HG03469 (cell line): ENCODE data around the gene C11orf91.
"Not testable (repeated sequence)": the region's sequence is repeated elsewhere in the genome, so short reads cannot be mapped to it uniquely, and the experiment has no call there.

Experiments
- ATAC-seq: cut with Tn5 transposase; IDR thresholded peaks from one replicate; pipeline ENCODE4 v1.9.1; 2021; ENCODE audit warnings: mild to moderate bottlenecking, moderate library complexity, moderate number of reproducible peaks; ENCODE audit not compliant: unreplicated experiment

C11orf91 gene

GRCh38 chr11:33722590-33723234, 22.1 kb upstream of the C11orf91 start:
- peak; percentile 71 for ATAC-seq

DNA sequence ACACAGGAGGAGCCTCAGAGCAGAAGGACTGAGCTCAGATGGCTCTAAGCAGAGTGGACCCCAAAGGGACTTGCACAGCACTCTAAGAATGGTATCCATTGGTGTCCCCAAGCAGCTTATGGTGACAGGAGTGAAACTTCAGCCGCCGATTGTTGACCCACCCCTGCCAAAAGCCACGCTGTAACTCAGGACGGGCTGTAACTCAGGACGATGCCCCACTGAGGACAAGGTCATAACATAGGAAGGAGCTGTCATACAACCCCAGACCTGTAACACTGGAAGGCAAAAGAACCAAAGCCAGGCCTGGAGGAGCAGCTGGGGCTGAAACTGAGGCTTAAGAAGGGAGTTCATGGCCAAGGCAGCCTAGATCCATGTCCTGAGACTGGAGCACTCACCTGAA, 21.4 kb upstream of the C11orf91 start:
- ATAC-seq = no peak

- no peak for ATAC-seq
Measured at GRCh38 chr11:33721426-33721825, 20.8 kb upstream of the C11orf91 start.

- ATAC-seq = no peak
Measured at GRCh38 chr11:33719587-33719986, 19.0 kb upstream of the C11orf91 start.

DNA sequence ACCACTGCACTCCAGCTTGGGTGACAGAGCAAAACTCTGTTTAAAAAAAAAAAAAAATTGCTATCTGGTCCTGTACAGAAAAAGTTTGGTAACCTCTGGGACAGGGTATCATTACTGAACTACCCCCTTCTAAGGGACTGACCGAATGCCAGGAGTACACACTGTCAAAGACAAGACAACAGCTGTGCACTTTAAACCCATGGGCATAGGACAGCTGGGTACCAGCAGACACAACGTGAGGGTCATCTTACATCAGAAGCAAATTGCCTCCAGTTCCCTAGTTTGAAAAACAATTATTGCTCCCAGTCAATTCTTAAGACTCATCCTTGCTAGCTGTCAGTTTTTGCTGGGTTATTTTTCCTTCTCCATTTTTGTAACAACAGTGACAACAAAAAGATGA, 17.8 kb upstream of the C11orf91 start:
- no peak for ATAC-seq

DNA sequence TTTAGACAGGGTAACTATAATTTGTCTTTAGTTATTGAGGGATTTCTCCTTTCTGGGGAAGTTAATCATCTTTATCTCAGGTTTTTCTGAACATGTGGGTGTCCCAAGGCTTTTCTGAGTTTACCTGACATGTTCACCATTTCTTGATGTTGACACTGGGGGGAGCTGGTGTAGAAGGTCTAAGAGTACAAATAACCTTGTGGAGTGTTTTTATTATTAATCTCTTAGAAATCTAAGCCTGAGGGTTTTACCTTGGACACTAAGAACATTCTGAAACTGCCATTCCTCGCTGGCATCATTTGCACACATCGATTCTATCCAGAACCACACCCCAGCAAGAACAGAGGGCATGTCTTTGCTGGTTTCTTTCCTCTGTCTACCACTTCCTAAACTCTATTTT, 15.6 kb upstream of the C11orf91 start:
- no peak for ATAC-seq

GRCh38 chr11:33713856-33714398, 13.3 kb upstream of the C11orf91 start:
- ATAC-seq = no peak

DNA sequence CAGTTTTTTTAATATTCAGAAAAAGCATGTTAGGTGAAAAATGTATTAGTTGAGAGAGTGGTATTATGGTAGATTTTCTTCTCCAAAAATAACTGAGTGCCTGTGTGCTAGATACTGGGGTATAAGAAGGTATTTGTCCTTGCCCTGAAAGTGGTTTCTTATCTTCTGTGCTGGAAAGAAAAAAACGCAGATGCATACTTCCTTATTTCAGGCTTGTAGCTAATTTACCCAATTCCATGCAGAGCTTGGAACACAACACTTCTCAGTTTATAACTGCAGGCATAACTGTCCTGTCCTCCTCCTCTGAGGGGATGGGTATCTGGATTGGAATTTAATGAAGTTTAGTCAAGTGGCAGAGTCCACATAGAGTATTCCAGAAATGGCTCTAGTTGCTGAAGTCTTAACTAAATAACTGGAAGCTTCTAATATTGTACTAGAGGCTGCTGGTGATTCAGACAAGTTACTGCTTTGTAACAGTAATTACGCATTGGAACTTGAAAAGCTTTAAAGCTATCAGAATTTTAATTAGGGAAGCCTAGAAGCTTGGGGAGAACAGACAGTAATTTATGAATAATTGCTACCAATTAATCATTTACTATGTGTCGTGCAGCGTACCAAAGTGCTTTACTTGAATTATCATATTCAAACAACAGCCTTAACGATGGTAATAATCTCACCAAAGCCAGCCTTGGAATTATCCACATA, 12.7 kb upstream of the C11orf91 start:
- ATAC-seq = no peak

DNA sequence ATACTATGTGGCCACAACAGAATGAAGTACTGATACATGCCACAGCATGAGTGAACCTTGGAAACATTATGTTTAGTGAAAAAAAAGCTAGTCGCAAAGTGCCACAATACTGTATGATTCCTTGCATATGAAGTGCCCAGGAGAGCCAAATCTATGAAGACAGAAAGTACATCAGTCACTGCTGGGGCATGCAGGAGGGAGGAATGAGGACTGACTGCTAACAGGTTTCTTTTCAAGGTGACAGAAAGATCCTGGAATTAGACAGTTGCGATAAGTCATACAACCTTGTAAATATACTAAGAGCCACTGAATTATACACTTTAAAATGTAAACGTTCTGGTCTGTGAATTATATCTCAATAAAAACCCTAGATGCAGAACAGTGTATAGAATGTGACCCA, 11.8 kb upstream of the C11orf91 start:
- no peak for ATAC-seq

- no peak for ATAC-seq
Measured at GRCh38 chr11:33709466-33709865, 8.8 kb upstream of the C11orf91 start.

DNA sequence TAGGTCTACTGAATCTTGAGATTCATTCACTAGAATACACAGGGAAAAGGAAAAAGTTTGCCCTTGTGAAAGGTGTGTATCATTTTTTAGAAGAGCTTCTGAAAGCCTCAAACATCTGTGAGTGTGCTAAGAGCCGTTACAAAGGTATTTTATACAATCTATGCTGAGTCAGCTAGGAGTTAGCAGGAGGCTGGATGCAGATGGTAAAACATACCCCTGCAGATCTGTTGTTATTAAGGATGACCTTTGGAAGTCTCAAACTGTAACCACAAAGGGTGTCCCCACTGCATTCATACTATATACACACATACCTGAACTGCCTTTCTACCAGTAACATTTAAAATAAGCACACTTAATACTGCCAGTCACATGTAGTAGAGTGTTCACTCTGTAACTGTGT, 8.4 kb upstream of the C11orf91 start:
- ATAC-seq = no peak

DNA sequence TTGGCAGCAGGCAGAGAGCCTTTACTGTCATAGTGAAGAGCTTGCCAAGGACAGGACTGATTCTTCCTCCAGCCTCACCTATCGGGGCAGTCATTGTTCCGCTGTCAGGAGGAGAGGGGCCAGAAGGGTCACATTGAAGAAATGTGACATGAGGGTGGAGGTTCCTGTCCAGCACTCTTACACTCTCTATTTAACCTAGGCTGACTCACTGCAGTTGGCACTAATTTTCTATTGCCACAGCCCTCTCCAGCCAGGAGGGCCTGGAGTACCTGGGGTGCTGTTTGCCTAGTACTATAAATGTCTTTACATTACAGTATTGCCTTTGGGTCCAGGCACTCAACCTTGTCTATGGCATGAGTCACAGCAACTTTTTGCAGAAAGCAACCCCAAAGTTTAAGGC, 7.2 kb upstream of the C11orf91 start:
- ATAC-seq = not testable (repeated sequence)

- ATAC-seq = no peak
Measured at GRCh38 chr11:33706966-33707365, 6.3 kb upstream of the C11orf91 start.

- no peak for ATAC-seq
Measured at GRCh38 chr11:33706546-33706945, 5.9 kb upstream of the C11orf91 start.

GRCh38 chr11:33704240-33705002, 3.8 kb upstream of the C11orf91 start:
- no peak for ATAC-seq

DNA sequence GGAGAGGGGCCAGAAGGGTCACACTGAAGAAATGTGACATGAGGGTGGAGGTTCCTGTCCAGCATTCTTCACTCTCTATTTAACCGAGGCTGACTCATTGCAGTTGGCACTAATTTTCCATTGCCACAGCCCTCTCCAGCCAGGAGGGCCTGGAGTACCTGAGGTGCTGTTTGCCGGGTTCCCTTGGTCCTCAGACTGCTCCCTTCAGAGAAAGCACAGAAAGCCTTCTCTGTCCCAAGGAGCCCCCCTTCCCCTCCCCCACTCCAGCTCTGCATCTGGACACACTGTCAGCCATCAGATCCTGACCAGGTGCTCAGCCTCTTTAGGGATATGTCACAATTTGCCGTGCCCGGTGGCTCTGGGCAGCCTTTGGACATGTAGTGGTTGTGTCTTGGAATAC, 3.2 kb upstream of the C11orf91 start:
- no peak for ATAC-seq

GRCh38 chr11:33703234-33703633, 2.6 kb upstream of the C11orf91 start:
- ATAC-seq = no peak

DNA sequence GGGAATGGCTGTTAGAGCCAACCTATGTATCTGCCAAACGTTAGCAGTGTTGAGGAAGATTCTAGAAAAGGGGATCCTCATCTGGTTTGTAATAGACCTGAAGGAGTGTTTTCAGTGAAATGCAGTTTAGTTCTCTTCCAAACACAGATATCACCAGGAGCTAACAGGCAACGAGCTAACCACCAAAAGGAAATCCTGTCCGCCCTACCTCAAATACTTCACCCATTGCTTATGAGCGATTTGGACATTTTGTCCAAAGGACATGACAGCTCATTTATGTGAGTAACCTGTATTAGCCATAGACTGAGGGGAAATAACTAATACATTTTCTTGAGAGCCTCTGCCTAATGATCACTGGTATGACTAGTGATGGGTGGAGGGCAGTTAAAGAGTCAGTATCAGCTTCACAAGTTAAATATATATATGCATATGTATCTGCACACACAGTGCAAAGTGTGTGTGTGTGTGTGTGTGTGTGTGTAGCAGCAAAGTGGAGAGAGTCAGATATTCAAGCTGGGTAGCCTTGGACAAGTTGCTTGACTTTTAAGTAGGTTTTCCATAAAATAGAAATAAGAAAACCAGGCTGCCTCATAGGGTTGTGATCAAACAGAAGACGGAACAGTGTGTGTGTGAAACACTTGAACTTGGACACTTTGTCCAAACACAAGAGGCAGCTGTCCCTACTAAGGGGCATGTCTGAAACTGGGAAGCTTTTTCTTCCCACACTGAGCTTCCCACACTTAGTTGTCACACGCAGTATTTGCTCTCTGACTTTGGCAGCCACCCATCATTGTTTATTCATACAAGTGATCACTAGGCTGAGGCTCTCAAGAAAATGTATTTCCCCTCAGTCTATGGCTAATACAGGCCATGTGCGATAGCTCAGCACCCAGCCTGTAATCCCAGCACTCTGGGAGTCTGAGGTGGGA, 940 bp upstream of the C11orf91 start:
- no peak for ATAC-seq

DNA sequence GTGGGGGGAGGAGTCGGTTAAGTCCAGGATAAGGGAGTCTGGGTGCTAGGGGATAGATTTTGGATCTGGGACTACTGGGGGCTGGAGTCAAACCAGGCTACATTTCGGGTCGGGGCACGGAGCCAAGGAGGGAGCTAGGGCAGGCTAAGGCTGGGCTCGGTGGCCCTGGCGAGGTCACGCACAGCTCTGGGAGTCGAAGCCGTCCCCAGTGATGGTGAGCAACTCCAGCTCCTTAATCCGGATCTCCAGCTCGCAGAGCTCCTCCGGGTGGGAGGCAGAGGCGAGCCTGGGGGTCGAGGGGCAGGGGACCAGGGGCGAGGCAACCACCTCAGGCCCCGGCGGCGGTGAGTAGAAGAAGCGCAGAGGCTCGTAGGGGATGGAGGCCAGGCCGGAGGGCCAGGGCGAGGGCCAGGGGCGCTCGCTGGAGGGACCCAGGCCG, 544 bp downstream of the C11orf91 start:
- no peak for ATAC-seq

GRCh38 chr11:33699515-33700062, 1.0 kb downstream of the C11orf91 start:
- no peak for ATAC-seq
